Hematopoietic multipotent progenitor cell treated with erythropoietin and hydrocortisone succinate and interleukin-3 and kit ligand, for 17 days (in vitro differentiated cells): Measurements from ENCODE around the gene BOD1L1.

Experiments used
- DNase-seq: peaks from one replicate; pipeline ENCODE4 v3.0.0-alpha.2; 2015; ENCODE audit warnings: low spot score

The BOD1L1 gene

GRCh38 chr4:13627606-13628311 lies at the start of gene BOD1L1:
Gene BOD1L1, minus strand, starts transcription at chr4:13627725. Its CDS starts 138 bp downstream, at chr4:13627587.
- peak; percentile 81 for DNase-seq

GRCh38 chr4:13674971-13675370 lies 47.4 kb upstream of the BOD1L1 start:
- no peak for DNase-seq

GRCh38 chr4:13673167-13673566 lies 45.6 kb upstream of the BOD1L1 start:
- no peak for DNase-seq

- no peak for DNase-seq
These were observed 43.1 kb upstream of the BOD1L1 start for GRCh38 chr4:13670456-13671160.

- DNase-seq: no peak
These were observed 38.5 kb upstream of the BOD1L1 start for GRCh38 chr4:13665701-13666660.

GRCh38 chr4:13659341-13660070 lies 32.0 kb upstream of the BOD1L1 start:
- DNase-seq: no peak

GRCh38 chr4:13656569-13657405 lies 29.3 kb upstream of the BOD1L1 start:
- DNase-seq: peak; percentile 42

GRCh38 chr4:13654162-13654797 lies 26.8 kb upstream of the BOD1L1 start:
- DNase-seq: peak; percentile 36

GRCh38 chr4:13653766-13654161 lies 26.2 kb upstream of the BOD1L1 start:
- no peak for DNase-seq

GRCh38 chr4:13647031-13647430 lies 19.5 kb upstream of the BOD1L1 start:
- no peak for DNase-seq

GRCh38 chr4:13645075-13645474 lies 17.6 kb upstream of the BOD1L1 start:
- no peak for DNase-seq

- DNase-seq: no peak
These were observed 14.8 kb upstream of the BOD1L1 start for GRCh38 chr4:13642170-13642950.

GRCh38 chr4:13641084-13641483 lies 13.6 kb upstream of the BOD1L1 start:
- DNase-seq: no peak

- no peak for DNase-seq
These were observed 12.8 kb upstream of the BOD1L1 start for GRCh38 chr4:13640149-13640940.

GRCh38 chr4:13635286-13635799 lies 7.8 kb upstream of the BOD1L1 start:
- no peak for DNase-seq

- DNase-seq: no peak
These were observed 6.1 kb upstream of the BOD1L1 start for GRCh38 chr4:13633671-13634070.

GRCh38 chr4:13627178-13627605 lies 333 bp downstream of the BOD1L1 start:
- DNase-seq: peak; percentile 14

GRCh38 chr4:13626492-13627177 lies 890 bp downstream of the BOD1L1 start:
- DNase-seq: peak; percentile 6
